GM12892 (cell line): ENCODE data around the gene ABTB2.

Experiments used
- POLR2A ChIP-seq: IDR thresholded peaks from 2 replicates; pipeline ENCODE4 v1.6.1; 2011; ENCODE audit warnings: low read depth, low read length, control low read depth
- POLR2AphosphoS5 ChIP-seq: IDR thresholded peaks from 2 replicates; pipeline ENCODE4 v1.6.1; 2011; ENCODE audit warnings: low read depth, low read length, control low read depth
- TAF1 ChIP-seq: IDR thresholded peaks from 2 replicates; pipeline ENCODE4 v1.6.1; 2011; ENCODE audit warnings: low read depth, mild to moderate bottlenecking, control low read depth, low read length, borderline replicate concordance

GRCh38 chr11:34305193-34305592 is 52.6 kb downstream of the ABTB2 start:
- no peak for TF ChIP-seq POLR2A
- TF ChIP-seq TAF1, result no peak
- no peak for TF ChIP-seq POLR2AphosphoS5
